HK-2 (cell line): ENCODE data around the gene NCF4.
A peak's percentile ranks its signal among the peaks of the same experiment; 100 is the strongest.

Experiments used
- DNase-seq: peaks from one replicate; pipeline ENCODE4 v3.0.0-alpha.2; 2018; ENCODE audit not compliant: unreplicated experiment

The NCF4 gene

DNA sequence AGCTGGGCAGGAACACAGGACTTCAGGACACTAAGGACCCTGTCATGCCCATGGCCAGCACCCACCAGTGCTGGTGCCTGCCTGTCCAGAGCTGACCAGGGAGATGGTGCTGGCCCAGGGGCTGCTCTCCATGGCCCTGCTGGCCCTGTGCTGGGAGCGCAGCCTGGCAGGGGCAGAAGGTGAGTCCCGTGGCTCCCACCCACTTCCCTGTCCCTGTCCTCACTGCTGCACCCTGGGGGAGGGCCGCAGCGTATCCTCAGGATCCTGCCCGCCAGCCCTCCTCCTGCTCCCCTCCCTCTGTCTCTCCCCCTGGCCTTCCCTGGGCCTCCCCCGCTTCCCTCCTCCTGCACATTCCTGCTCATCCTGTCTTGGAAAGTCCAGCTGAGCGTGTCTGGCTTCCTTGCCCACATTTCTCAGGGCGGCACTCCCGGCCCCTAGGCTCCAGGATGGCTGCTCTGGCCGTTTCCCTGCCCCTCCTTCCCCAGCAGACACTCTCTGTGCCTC, 61.4 kb downstream of the NCF4 start:
- peak; percentile 28 for DNase-seq

DNA sequence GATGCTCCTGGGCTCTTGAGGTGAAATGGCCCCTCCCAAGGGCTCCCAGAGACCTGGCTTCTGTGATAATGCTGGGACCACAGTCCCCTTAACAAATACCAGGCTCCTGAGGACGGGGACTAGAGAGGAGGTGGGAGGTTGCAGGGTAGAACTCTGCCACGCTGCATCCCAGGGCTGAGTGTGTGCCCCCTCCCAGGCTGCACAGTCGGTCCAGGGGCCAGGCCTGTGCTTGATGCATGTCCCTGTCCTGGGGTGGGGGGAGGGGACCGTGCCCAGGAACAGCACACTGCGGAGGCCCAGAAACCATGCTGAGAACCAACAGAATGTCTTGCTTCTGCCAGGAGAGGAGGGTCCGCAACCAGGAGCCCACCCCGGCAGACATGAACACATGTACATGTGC, 61.9 kb downstream of the NCF4 start:
- DNase-seq, result no peak

DNA sequence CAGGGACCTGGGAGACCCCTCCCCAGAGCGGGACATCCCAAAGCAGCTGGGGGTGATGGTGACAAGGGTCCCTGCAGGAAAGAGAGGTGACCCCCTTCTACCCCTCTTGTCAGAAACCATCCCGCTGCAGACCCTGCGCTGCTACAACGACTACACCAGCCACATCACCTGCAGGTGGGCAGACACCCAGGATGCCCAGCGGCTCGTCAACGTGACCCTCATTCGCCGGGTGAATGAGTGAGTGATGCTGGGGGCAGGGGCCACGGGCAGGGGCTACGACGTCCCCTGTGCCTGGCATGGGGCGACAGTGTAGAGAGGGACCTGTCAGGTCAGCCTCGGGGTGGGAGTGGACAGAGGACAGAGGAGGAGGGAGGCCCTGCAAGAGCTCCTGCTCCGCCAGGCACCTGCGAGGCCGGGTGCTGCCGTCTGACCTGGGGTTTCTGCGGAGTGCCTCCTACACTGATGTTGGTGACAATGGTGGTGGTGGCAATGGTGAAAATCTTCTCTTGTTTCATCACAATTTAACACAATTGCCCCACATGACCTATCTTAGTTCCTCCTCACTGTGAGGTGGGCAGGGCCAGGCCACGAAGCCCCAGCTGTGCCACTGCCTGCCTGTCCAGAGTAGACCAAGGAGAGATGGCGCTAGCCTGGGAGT, 62.5 kb downstream of the NCF4 start:
- no peak for DNase-seq

DNA sequence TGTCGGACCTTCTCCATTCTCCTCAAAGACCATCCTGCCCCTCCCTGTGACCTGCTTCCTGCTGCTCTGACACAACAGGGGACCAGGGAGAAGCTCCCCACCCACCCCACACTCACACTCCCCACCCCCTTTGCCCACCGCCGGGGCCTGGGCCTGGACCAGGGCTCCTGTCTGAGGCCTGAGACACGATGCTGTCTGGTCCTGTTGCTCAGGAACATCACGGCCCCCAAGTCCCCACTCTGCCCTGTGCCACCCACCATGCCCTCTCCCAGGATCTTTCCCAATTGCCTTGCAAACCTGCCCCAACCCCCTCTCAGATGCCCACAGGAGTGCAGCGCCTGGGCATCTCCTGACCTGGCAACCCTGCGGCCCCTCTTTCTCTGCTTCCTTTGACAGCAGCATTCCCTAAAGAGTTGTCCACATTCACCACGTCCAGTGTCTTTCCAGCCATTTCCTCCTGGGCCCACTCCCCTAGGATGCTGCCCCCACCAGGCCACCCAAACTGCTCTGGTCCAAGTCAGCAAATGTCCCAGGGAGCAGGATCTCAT, 63.4 kb downstream of the NCF4 start:
- no peak for DNase-seq

DNA sequence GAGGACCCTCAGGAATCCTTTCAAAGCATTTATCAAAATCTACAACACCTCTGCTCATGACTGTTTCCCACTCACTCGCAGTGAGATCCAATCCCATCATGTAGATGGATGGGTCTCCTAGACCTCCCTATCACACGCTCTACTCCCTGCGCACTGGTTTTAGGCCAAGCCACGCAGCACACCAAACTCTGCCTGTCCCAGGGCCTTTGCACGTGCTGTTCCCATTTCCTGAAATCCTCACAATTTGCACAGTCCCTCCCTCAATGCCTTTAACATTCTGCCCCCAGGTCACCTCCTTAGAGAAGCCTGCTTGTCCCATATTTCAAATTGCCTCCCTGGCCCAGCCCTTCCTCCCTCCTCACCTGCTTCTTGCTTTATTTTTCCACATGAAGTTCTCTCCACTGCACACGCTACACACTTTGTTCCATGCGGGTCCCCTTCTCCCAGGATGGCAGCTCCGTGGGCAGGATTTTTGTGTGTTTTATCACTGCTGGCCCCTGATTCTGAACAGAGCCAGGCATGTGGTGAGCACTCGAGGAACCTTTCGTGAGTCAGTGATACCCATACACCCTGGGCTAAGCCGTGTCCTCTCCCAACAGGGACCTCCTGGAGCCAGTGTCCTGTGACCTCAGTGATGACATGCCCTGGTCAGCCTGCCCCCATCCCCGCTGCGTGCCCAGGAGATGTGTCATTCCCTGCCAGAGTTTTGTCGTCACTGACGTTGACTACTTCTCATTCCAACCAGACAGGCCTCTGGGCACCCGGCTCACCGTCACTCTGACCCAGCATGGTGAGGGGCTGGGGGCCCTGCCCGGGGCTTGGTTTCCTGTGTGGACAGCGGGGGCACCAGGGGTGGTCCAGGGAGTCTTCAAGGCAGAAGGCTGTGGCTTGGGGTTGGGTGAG, 64.8 kb downstream of the NCF4 start:
- peak; percentile 60 for DNase-seq

DNA sequence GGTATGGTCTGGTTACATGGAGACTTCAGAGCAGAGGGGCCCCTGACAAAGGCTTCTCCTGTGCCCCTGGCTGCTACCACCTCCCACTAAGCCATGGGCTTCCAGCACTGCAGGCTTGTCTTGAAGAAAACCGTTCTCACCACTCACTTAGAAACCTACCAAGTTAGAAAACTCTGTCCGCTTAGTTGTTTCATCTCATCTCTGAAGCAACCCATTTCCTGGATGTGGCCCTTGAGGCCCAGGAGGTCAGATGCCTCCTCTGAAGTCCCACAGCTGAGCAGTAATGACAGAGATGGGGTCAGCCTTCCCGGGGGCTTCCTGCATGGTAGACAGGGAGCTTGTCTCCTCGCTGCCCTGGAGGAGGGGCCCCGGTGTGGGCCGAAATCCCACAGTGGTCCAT, 65.5 kb downstream of the NCF4 start:
- DNase-seq, result no peak

DNA sequence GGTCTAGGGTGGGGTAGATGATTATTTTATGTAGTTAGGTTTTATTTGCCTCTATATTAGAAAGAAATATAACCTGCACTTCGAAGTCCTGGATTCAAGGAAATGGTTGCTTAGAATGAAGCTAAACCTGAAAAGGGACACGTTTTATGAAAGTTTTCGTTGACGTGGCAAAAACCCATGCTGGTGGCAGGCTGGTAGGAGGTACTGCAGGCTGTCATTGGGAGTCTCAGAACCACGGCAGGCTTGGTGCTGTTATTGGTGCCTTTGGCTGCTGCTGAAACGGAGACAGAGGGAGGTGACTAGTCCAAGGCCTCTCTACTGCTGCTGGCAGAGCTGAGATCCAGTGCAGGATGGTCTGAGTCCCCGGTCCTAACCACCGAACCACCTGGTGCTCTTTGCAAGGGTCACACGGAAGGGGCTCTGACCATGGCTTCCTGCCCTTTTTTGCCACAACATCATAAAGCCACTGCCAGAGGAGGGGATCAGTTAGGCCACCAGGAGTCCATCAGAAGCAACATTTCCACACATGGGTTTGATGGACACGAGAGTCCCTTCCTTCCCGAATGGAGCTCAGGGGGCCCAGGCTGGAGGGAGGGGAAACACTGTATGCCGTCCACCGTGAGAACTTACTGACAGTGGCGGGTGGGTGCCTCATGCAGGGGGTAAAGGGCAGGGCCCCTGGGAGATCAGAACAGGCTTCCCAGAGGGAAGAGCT, 66.1 kb downstream of the NCF4 start:
- DNase-seq, result no peak
